ENCODE measurements around the gene UBA1.

GRCh38 chrX:47189906-47190305, 3.7 kb upstream of the UBA1 start:
- TF ChIP-seq POLR2A (IDR thresholded peaks at IDR 0.05) (no peak), CTCF (IDR thresholded peaks at IDR 0.05) (no peak)

Measured in prostate gland (tissue), 2 donors.